GM12864 (cell line): ENCODE measurements around the gene THAP5.

Source experiments
- DNase-seq: peaks from one replicate; pipeline ENCODE4 v3.0.0-alpha.2; 2011; ENCODE audit warnings: low read depth
- H3K4me3 ChIP-seq: 2 replicates; pipeline ENCODE4 v1.5.1; 2011; ENCODE audit warnings: mild to moderate bottlenecking, low read depth, low read length, control low read depth
- CTCF ChIP-seq: IDR thresholded peaks from 2 replicates; pipeline ENCODE4 v1.5.1; 2011; ENCODE audit warnings: low read depth, mild to moderate bottlenecking, moderate library complexity, low read length, control low read depth, inconsistent platforms; ENCODE audit errors: missing control alignments

Gene THAP5, protein sequence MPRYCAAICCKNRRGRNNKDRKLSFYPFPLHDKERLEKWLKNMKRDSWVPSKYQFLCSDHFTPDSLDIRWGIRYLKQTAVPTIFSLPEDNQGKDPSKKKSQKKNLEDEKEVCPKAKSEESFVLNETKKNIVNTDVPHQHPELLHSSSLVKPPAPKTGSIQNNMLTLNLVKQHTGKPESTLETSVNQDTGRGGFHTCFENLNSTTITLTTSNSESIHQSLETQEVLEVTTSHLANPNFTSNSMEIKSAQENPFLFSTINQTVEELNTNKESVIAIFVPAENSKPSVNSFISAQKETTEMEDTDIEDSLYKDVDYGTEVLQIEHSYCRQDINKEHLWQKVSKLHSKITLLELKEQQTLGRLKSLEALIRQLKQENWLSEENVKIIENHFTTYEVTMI

GRCh38 chr7:108569381-108570145 is at the start of gene THAP5, which contains the start of gene DNAJB9:
Gene THAP5 (minus strand): TSS chr7:108569706. CDS start chr7:108569569, 137 bp downstream.
Gene DNAJB9 (plus strand): TSS chr7:108569874. CDS start chr7:108571727, 1,853 bp downstream.
- peak within 1 kb of the TSS; percentile 87 for H3K4me3 ChIP-seq
- no peak for TF ChIP-seq CTCF

GRCh38 chr7:108618056-108618455 is 48.5 kb upstream of the THAP5 start:
- no peak for DNase-seq
- no peak for TF ChIP-seq CTCF
- H3K4me3 ChIP-seq: no peak overlapping the region

More at GRCh38 chr7:108569381-108570145, at the start of gene THAP5, which contains the start of gene DNAJB9:
- peak; percentile 98 for DNase-seq

GRCh38 chr7:108614896-108615295 is 45.4 kb upstream of the THAP5 start:
- H3K4me3 ChIP-seq: no peak overlapping the region
- DNase-seq: no peak
- TF ChIP-seq CTCF: no peak

DNA sequence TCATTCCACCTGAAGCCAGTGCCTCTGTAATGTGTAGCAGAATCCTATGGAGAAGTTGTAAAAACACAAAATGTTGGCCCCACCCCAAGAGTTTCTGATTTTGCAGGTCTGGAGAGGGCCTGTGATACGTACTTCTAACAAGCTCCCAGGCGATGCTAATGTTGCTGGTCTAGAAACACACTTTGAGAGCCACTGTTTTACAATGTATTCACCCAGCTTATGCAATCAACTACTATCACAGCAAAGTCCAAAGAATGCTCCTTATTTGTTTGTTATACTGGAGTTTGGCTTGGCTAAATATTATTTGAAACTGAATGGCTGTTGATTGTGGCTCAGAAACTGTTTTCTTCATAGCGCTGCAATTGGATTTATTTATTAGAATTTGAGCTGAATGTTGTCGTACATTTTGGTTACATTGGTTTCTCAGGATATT is 44.5 kb upstream of the THAP5 start:
- TF ChIP-seq CTCF: no peak
- DNase-seq: no peak
- no peak overlapping the region for H3K4me3 ChIP-seq

DNA sequence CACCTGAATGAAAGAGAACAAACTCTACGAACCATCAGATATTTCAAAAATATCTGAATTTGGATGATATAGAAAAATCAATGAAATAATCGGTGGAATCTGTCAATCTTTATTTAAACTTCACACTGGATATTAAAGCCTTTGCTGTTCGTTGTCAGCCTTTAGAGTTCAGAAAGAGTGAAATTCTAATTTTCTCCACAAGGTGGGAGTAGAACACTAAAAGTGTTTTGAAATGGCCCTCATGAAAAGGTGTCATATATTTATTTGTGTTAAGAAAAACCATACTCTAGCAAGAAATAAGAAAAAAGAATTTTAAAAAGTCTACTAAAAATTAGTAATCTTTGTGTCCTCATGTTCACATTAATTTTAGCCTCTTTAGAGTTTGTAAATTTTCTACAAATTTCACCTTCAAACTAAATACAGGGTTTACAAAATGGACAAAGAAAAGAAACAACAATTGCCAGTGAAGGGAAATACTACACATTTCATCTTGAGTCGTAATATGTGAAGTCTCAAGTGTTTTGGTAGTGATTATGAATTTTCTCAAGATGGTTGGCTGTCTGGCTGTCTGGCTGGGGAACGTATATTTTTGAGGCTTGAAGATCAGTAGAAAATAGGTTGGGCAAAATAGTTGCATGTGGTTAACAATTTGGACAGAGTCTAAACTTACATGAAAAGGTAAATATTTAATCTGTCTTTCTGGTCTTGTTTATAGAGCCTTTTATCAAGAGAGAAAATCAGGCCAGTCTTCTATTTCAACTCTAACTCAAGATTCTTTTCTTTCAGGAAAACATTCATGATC is 43.8 kb upstream of the THAP5 start:
- no peak for DNase-seq
- TF ChIP-seq CTCF: peak; percentile 48
- no peak overlapping the region for H3K4me3 ChIP-seq

- H3K4me3 ChIP-seq: no peak overlapping the region
- no peak for DNase-seq
- TF ChIP-seq CTCF: no peak
Measured at GRCh38 chr7:108611268-108611667, 41.8 kb upstream of the THAP5 start.
